T1000 (cell line): Measurements from ENCODE around the gene PIP4K2A.
"Not testable (repeated sequence)": the region's sequence is repeated elsewhere in the genome, so short reads cannot be mapped to it uniquely, and the experiment has no call there.

ENCODE experiments used
- DNase-seq: peaks from one replicate; lab custom pipeline; 2025; ENCODE audit warnings: mixed read lengths; lab: John Stamatoyannopoulos, UW

PIP4K2A gene

GRCh38 chr10:22714479-22715289 lies at the start of gene PIP4K2A:
TSS of gene PIP4K2A (minus strand) at chr10:22714578. CDS start at chr10:22714326, 252 bp downstream.
- DNase-seq, result peak; percentile 98

- no peak for DNase-seq
Measured at GRCh38 chr10:22761569-22762220, 47.3 kb upstream of the PIP4K2A start.

GRCh38 chr10:22760025-22760424 lies 45.6 kb upstream of the PIP4K2A start:
- DNase-seq, result no peak

- DNase-seq, result no peak
Measured at GRCh38 chr10:22758867-22759266, 44.5 kb upstream of the PIP4K2A start.

GRCh38 chr10:22754296-22754695 lies 39.9 kb upstream of the PIP4K2A start:
- no peak for DNase-seq

GRCh38 chr10:22753786-22754185 lies 39.4 kb upstream of the PIP4K2A start:
- DNase-seq, result no peak

- no peak for DNase-seq
Measured at GRCh38 chr10:22752272-22752889, 38.0 kb upstream of the PIP4K2A start.

GRCh38 chr10:22750131-22750530 lies 35.8 kb upstream of the PIP4K2A start:
- DNase-seq, result no peak

GRCh38 chr10:22744858-22745257 lies 30.5 kb upstream of the PIP4K2A start:
- not testable (repeated sequence) for DNase-seq

GRCh38 chr10:22742678-22743077 lies 28.3 kb upstream of the PIP4K2A start:
- DNase-seq, result no peak

GRCh38 chr10:22741631-22742030 lies 27.3 kb upstream of the PIP4K2A start:
- DNase-seq, result not testable (repeated sequence)

GRCh38 chr10:22740180-22740579 lies 25.8 kb upstream of the PIP4K2A start:
- DNase-seq, result no peak

GRCh38 chr10:22737587-22737986 lies 23.2 kb upstream of the PIP4K2A start:
- DNase-seq, result peak; percentile 91

- DNase-seq, result no peak
Measured at GRCh38 chr10:22736134-22736533, 21.8 kb upstream of the PIP4K2A start.

- no peak for DNase-seq
Measured at GRCh38 chr10:22733992-22734391, 19.6 kb upstream of the PIP4K2A start.

- DNase-seq, result no peak
Measured at GRCh38 chr10:22727663-22728062, 13.3 kb upstream of the PIP4K2A start.

GRCh38 chr10:22727112-22727511 lies 12.7 kb upstream of the PIP4K2A start:
- no peak for DNase-seq

- DNase-seq, result no peak
Measured at GRCh38 chr10:22724773-22725172, 10.4 kb upstream of the PIP4K2A start.

- no peak for DNase-seq
Measured at GRCh38 chr10:22723783-22724182, 9.4 kb upstream of the PIP4K2A start.

- no peak for DNase-seq
Measured at GRCh38 chr10:22723343-22723779, 9.0 kb upstream of the PIP4K2A start.

GRCh38 chr10:22722626-22723169 lies 8.3 kb upstream of the PIP4K2A start:
- DNase-seq, result no peak

GRCh38 chr10:22720667-22721066 lies 6.3 kb upstream of the PIP4K2A start:
- no peak for DNase-seq
